DMS 273 treated with DMSO at 0.1 percent for 48 hours (cell line): ENCODE data around the gene UNC119.

ENCODE experiments used
- DNase-seq: peaks from one replicate; lab custom pipeline; 2025; lab: John Stamatoyannopoulos, UW

The UNC119 gene

GRCh38 chr17:28544402-28545140, 7.9 kb downstream of the UNC119 start:
- no peak for DNase-seq

- no peak for DNase-seq
Measured at GRCh38 chr17:28541439-28541838, 11.0 kb downstream of the UNC119 start.

GRCh38 chr17:28540231-28540630, 12.2 kb downstream of the UNC119 start:
- DNase-seq, result no peak

GRCh38 chr17:28538296-28538895, 14.0 kb downstream of the UNC119 start:
- DNase-seq, result no peak

GRCh38 chr17:28537219-28537610, 15.2 kb downstream of the UNC119 start:
- no peak for DNase-seq

GRCh38 chr17:28536532-28537218, 15.7 kb downstream of the UNC119 start:
- no peak for DNase-seq

GRCh38 chr17:28534740-28535375, 17.6 kb downstream of the UNC119 start:
- no peak for DNase-seq

GRCh38 chr17:28533091-28533807, 19.2 kb downstream of the UNC119 start:
- DNase-seq, result no peak

- no peak for DNase-seq
Measured at GRCh38 chr17:28532050-28532960, 20.1 kb downstream of the UNC119 start.

- no peak for DNase-seq
Measured at GRCh38 chr17:28530926-28531325, 21.5 kb downstream of the UNC119 start.

- no peak for DNase-seq
Measured at GRCh38 chr17:28530250-28530649, 22.2 kb downstream of the UNC119 start.

GRCh38 chr17:28529013-28529400, 23.4 kb downstream of the UNC119 start:
- DNase-seq, result no peak

GRCh38 chr17:28528327-28529012, 24.0 kb downstream of the UNC119 start:
- no peak for DNase-seq

GRCh38 chr17:28527859-28528258, 24.6 kb downstream of the UNC119 start:
- no peak for DNase-seq

- DNase-seq, result no peak
Measured at GRCh38 chr17:28527181-28527681, 25.2 kb downstream of the UNC119 start.

- no peak for DNase-seq
Measured at GRCh38 chr17:28526381-28526780, 26.0 kb downstream of the UNC119 start.

- no peak for DNase-seq
Measured at GRCh38 chr17:28524476-28525424, 27.7 kb downstream of the UNC119 start.

- DNase-seq, result no peak
Measured at GRCh38 chr17:28523876-28524275, 28.5 kb downstream of the UNC119 start.

- no peak for DNase-seq
Measured at GRCh38 chr17:28523186-28523585, 29.2 kb downstream of the UNC119 start.
